HG03280 (cell line): ENCODE measurements around the gene SLC8A2.
"Not testable (repeated sequence)": the region's sequence is repeated elsewhere in the genome, so short reads cannot be mapped to it uniquely, and the experiment has no call there.

Experiments used
- ATAC-seq: cut with Tn5 transposase; IDR thresholded peaks from one replicate; pipeline ENCODE4 v1.9.1; 2021; ENCODE audit warnings: mild to moderate bottlenecking, moderate library complexity; ENCODE audit not compliant: unreplicated experiment

SLC8A2 gene

DNA sequence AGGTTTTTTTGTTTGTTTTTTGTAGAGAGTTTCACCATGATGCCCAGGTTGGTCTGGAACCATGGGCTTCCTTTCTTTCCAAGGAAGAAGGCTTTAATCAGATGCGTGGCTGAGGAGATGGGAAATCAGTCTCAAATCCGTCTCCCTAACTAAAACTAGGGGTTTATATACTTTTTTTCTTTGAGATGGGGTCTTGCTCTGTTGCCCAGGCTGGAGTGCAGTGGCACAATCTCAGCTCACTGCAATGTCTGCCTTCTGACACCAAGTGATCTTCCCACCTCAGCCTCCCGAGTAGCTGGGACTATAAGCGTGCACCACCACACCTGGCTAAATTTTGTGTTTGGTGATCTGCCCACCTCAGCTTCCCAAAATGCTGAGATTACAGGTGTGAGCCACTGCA, 87.2 kb downstream of the SLC8A2 start:
- not testable (repeated sequence) for ATAC-seq

DNA sequence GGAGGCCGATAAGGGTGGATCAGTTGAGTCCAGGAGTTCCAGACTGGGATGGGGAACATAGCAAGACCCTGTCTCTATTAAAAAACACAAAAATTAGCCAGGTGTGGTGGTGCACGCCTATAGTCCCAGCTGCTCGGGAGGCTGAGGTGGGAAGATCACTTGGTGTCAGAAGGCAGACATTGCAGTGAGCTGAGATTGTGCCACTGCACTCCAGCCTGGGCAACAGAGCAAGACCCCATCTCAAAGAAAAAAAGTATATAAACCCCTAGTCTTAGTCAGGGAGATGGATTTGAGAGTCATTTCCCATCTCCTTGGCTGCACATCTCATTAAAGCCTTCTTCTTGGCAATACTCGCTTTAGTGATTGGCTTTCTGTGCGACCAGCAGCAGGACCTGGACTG, 87.8 kb downstream of the SLC8A2 start:
- not testable (repeated sequence) for ATAC-seq

DNA sequence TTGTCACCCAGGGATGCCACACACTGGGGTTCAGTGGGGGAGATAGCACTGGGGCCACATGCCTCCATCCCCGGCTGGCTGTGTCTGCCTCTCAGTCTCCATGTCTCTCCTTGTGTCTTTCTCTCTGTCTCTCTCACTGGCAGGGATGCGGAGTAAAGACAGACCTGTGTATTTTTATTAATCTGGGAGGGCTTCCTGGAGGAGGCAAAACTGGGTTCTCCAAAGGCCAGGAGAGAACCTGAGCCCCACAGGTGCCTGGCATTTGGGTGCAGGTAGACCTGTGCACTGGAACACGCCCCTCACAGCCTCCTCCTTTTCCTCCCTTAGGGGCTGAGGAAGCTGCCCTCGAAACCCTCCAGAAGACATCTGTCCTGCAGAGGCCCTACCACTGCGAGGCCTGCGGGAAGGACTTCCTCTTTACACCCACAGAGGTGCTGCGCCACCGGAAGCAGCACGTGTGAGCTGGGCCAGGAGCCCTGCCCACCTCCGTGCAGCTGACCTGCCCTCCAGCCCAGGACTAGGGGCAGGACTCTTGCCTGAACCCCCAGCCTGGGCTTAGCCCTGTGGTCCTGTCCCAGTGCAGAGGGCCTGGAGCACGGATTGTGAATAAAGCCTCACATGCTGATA, 89.9 kb downstream of the SLC8A2 start:
- ATAC-seq, result no peak

DNA sequence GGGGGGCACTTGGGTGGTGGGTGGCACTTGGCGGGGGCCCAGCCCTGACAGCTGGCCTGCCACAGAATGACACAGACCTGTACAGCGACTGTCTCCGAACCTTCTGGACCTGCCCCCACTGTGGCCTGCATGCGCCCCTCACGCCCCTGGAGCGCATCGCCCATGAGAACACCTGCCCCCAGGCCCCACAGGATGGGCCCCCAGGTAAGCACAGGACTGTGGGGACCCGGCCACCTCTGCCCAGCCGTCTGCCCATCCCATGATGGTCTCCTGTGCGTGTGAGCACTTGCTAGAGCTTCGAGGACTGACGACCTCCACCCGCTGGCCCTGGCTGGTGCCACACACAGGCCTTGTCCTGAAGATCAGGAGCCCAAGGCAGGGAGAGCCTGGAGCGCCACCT, 90.6 kb downstream of the SLC8A2 start:
- no peak for ATAC-seq

DNA sequence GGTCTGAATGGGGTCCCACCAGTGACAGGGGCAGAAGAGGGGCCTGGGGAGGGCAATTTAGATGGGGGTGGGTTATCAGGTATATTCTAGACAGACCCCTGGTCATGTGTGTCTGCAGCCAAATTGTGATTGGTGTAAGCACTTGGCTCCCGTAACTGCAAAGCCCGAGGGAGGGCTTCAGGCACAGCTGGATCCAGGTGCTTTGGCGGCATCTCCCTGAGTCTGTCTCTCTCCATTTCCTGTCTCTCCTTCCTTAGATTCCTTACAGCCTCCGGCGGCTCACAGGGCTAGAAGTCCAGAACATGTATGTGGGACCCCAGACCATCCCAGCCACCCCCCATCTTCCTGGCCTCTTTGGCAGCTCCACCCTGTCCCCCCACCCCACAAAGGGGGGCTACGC, 91.1 kb downstream of the SLC8A2 start:
- no peak for ATAC-seq

DNA sequence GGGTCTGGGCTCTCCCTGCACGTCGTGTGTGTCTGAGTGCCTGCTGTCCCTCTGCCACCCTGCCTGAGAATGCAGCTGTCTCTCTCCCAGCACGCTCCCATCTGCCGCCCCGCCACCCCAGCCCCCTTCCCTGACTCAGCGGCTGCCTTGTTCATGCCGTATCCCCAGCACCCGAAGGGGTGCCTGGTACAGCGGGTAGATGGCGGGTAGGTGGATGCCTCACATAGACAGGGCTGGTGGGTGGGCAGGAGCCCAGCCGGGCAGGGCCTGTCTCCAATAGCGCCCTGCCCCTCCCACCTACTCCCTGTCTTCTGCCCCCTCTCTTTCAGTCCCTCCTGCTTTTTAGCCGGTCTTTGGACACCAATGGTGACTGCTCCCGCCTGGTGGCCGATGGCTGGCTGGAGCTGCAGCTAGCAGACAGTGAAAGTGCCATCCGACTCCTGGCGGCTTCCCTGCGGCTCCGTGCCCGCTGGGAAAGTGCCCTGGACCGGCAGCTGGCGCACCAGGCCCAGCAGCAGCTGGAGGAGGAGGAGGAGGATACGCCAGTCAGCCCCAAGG, 92.2 kb downstream of the SLC8A2 start:
- no peak for ATAC-seq

DNA sequence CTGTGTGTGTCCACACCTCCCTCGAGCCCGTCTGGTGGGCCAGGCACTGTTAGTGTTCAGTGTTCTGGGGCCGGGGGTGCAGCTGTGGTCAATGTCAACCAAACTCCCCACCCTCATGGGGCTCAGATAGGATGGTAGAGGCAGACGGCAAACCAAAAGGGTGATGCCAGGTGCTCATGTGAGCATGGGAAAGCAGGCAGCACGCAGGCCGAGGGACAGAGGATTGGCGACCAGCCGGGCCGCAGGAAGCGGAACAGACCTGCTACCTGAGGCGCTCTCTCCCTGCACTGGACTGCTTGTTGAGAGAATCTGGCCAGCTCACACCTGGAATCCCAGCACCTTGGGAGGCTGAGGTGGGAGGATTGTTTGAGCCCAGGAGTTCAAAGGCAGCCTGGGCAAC, 93.4 kb downstream of the SLC8A2 start:
- ATAC-seq, result no peak
